Airway epithelial cell (primary cell): ENCODE measurements around the gene RAB23. TPM values are rescaled to one million over a fixed set of nuclear protein-coding genes. Genes with fewer than 3 reads are reported as not detected.

Experiments used
- total RNA-seq: library from RNA; depleted of rRNA; stranded (reverse); fragments of >200 nt; gene quantifications from 2 replicates; pipeline ENCODE4 v1.2.3, GENCODE V29; 2015

Gene RAB23
- 6.0 and 9.9 TPM in 2 replicates for total RNA-seq

DNA sequence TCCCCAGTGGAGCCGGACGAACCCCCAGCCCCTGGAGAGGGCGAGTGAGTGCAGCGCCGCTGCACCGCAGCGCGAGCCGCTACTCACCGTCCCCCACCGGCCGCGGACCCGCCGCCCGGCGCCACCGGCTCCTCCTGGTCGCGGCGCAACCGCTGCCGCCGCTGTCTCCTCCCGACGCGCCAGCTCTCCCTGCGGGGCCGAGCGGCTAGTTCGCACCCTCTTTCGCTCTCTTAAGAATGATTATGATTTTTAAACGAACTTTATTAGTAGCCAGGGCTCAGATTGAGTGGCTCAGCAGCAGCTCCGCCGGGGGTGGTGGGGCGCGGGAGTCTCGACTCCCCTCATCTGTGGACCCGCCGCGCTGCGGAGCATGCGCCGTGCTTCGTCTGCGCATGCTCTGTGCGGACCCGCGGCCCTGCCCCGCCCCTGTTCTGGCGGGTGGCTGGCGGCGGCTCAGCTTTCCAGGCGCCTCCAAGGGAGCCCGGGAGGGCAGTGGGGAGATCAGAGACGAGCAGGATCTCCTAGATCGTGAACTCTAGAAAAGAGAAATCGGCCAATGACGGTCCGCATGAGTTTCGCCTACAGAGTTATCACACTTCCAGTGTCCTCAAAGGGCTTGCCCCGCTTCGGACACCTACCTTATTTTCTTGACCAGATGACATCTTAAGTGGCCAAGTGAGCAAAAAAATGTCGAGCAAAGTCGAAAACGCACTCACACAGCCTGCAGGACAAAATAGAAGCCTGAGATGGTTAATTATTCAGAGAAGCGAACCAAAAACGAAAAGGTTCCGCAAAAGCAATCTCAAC is at the start of gene RAB23:
TSS of gene RAB23 (minus strand) at position 372 of the 807 bp plus-strand sequence. CDS start 11,927 bp downstream, outside the sequence.

DNA sequence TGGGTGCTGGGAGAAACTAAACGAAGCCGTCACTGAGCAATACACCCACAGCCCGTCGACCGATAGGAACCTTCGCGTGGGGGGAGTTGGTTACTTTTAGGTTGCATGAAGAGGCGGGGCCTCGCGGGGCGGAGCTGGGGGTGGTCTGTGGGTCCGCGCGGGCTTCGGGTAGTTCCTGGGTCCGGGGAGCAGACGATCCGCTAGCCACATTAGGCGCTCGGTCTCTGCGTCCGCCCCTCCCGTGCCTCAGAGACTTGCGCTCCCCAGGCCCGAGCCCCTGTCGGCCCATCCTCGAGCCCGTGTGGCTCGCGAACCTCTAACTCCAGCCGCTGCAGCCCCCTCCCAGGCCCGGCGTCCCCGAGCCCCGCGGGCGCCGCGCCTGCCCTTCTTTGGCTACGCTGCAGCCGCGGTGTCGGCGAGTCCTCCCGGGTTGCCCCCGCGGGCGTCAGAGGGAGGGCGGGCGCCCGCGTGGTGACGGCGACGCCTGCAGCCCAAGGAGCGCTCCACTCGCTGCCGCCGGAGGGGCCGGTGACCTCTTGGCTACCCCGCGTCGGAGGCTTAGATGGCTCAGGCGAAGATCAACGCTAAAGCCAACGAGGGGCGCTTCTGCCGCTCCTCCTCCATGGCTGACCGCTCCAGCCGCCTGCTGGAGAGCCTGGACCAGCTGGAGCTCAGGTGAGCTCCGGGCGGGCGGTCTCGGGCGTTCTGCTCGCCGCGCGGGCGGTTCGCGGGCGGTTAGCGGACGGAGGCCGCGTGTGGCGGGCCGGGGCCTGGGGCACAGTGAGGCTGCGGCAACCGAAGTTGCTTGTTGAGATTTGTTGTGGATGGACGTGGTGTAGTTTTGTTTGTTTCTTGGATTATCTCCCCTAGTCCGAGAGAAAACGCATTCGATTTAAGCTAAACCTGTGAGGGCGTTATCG is 49.7 kb downstream of the RAB23 start, which contains the start of gene BAG2:
TSS of gene BAG2 (plus strand) at position 191 of the 920 bp plus-strand sequence. CDS start at position 563, 372 bp downstream.

Other genes starting within 250 kb of the RAB23 start
- 3.3 and 5.6 TPM in 2 replicates for gene KIAA1586, start 175.6 kb downstream of the RAB23 start, total RNA-seq
- 16.3 and 22.7 TPM in 2 replicates for gene ZNF451, start 132.1 kb downstream of the RAB23 start, total RNA-seq
- 1.6 and 1.7 TPM in 2 replicates for gene BAG2, start 50.0 kb downstream of the RAB23 start, total RNA-seq
- 12.5 and 16.9 TPM in 2 replicates for gene PRIM2, start 95.3 kb upstream of the RAB23 start, total RNA-seq